Right lobe of liver (tissue), 4 donors: ENCODE measurements around the gene CERS6.

Experiments
- POLR2A ChIP-seq: fragments of 450-650 bp; IDR thresholded peaks from one replicate; pipeline ENCODE4 v1.6.1; 2017; ENCODE audit warnings: antibody characterized with exemption, mild to moderate bottlenecking
- TF ChIP-seq, protein P1 (sequence below), 4 donors: fragments of 200-600 bp in 3 of 4; fragments of 450-650 bp in 1 of 4; IDR thresholded peaks; one replicate each; pipeline versions ENCODE4 v1.5.1 to v1.8.0; 2016 to 2022; ENCODE audit warnings: antibody characterized with exemption in 4 of 4, mild to moderate bottlenecking in 2 of 4
- donor health status: DM: no; HTN: no; CAD: no.
- donor health status: DM: no; HTN: no; CAD: no.
- donor health status: DM: no; HTN: yes; CAD: no.

- TF ChIP-seq, protein P1, sequence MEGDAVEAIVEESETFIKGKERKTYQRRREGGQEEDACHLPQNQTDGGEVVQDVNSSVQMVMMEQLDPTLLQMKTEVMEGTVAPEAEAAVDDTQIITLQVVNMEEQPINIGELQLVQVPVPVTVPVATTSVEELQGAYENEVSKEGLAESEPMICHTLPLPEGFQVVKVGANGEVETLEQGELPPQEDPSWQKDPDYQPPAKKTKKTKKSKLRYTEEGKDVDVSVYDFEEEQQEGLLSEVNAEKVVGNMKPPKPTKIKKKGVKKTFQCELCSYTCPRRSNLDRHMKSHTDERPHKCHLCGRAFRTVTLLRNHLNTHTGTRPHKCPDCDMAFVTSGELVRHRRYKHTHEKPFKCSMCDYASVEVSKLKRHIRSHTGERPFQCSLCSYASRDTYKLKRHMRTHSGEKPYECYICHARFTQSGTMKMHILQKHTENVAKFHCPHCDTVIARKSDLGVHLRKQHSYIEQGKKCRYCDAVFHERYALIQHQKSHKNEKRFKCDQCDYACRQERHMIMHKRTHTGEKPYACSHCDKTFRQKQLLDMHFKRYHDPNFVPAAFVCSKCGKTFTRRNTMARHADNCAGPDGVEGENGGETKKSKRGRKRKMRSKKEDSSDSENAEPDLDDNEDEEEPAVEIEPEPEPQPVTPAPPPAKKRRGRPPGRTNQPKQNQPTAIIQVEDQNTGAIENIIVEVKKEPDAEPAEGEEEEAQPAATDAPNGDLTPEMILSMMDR (IDR thresholded peaks at IDR 0.05): no peak
- no peak for TF ChIP-seq POLR2A
These were observed 319.8 kb downstream of the CERS6 start for GRCh38 chr2:168775837-168776236.
